ENCODE data around the gene PDE4A. TPM values are rescaled to one million over a fixed set of nuclear protein-coding genes. Genes with fewer than 3 reads are reported as not detected.
A peak's percentile ranks its signal among the peaks of the same experiment; 100 is the strongest.

PDE4A gene
- total and polyA plus RNA-seq, 2 of the 8 experiments (the other 6 are each of a cell fraction or from before 2014, with no cell fraction given): 2.0 to 4.4 TPM

GRCh38 chr19:10500247-10500592 is 79.9 kb downstream of the PDE4A start:
- WGBS, 2 experiments (ENCODE audit: extremely low coverage in 1 of 2, insufficient coverage in 1 of 2, insufficient read length in 1 of 2, insufficient replicate concordance in 2 of 2, low coverage in 1 of 2, low lambda C conversion rate in 2 of 2, missing lambda C conversion rate in 1 of 2): 41% methylated on average over 2 of the region's 2 CpGs; no CpG with 5 or more reads in 1 of the 2 experiments
- ChIA-PET POLR2A (ENCODE audit: partially characterized antibody) (interaction anchor here (0.8 to 3.7 kb wide), 10 partner anchors 9 to 404 kb away, joined by 3 to 14 read pairs (median 3); no protein-coding TSS in a partner anchor), CTCF (ENCODE audit: partially characterized antibody) (interaction anchor here (0.6 to 10.7 kb wide), 7 partner anchors 9 to 198 kb away, joined by 3 to 78 read pairs (median 4); no protein-coding TSS in a partner anchor)
- Histone ChIP-seq H3K9ac (replicated peaks in 1 of 4; ENCODE audit: extremely low read depth in 1 of 4, low read depth in 3 of 4, low read length in 3 of 4) (no peak overlapping the region), H2AK5ac (ENCODE audit: low read depth, low read length) (peak overlapping the region; percentile 20; the same call in 1 of the 2 replicates), H3K4me2 (ENCODE audit: insufficient read depth in 1 of 2, low read depth in 2 of 2, low read length in 2 of 2) (peak overlapping the region; percentile 7 to 58), H2AFZ (ENCODE audit: low read length) (no peak overlapping the region), H2BK15ac (ENCODE audit: low read length) (no peak overlapping the region), H3K9me3 (ENCODE audit: insufficient read depth in 2 of 2, low read depth in 1 of 2, low read length in 1 of 2) (no peaks in the 10 kb centered on the region), H4K5ac (ENCODE audit: insufficient read length, low read depth, low read length) (peak overlapping the region; percentile 63), H3K27me3 (replicated peaks in 1 of 4; ENCODE audit: control insufficient read depth in 3 of 4, extremely low read depth in 1 of 4, insufficient read depth in 3 of 4, low read length in 3 of 4) (no peaks in the 10 kb centered on the region), H3K79me1 (ENCODE audit: low read depth, low read length) (peaks cover 11% of the 10 kb centered on the region), H3K23ac (ENCODE audit: insufficient read length) (no peak overlapping the region), H3K36me3 (ENCODE audit: control insufficient read depth in 2 of 4, insufficient read depth in 4 of 4, low read length in 3 of 4) (peaks cover 10 to 36% (median 18%) of the 10 kb centered on the region in 4 experiments), H2BK5ac (ENCODE audit: low read depth, low read length) (peak overlapping the region; percentile 68; the same call in 1 of the 2 replicates), H3K4me3 (ENCODE audit: extremely low read depth in 1 of 4, insufficient read depth in 2 of 4, low read depth in 3 of 4, low read length in 4 of 4) (peak overlapping the region in 1 of 4 experiments; percentile 10; a peak in 1 of 8 replicates), H3K4me1 (replicated peaks in 1 of 4; ENCODE audit: control insufficient read depth in 3 of 4, insufficient read depth in 4 of 4, low read length in 3 of 4) (peaks cover 3 to 24% (median 13%) of the 10 kb centered on the region in 4 experiments), H4K8ac (ENCODE audit: extremely low read depth, insufficient read depth, low read length) (no peak overlapping the region), H3K27ac (ENCODE audit: low read depth, low read length) (peak overlapping the region; percentile 23; the same call in 1 of the 2 replicates), H3K23me2 (ENCODE audit: low read depth, low read length) (peaks cover 10% of the 10 kb centered on the region; the same call in 1 of the 2 replicates), H3K56ac (replicated peaks; ENCODE audit: insufficient read length, low read depth, low read length) (no peak overlapping the region), H3K18ac (ENCODE audit: extremely low read depth, low read length) (peak overlapping the region; percentile 68), H3K4ac (replicated peaks; ENCODE audit: insufficient read length, low read depth, low read length) (peak overlapping the region; percentile 97), H3K79me2 (ENCODE audit: control insufficient read depth in 1 of 2, insufficient read depth in 2 of 2, low read length in 2 of 2) (peaks cover 0 to 46% of the 10 kb centered on the region in 2 experiments; a peak in 2 of 4 replicates), H2BK120ac (replicated peaks; ENCODE audit: low read depth, low read length) (peak overlapping the region; percentile 91), H4K91ac (replicated peaks; ENCODE audit: insufficient read length, low read length) (peak overlapping the region; percentile 61), H4K20me1 (replicated peaks in 1 of 2; ENCODE audit: control insufficient read depth in 1 of 2, insufficient read depth in 2 of 2, low read length in 2 of 2) (peaks cover 0 to 8% of the 10 kb centered on the region in 2 experiments), H3K14ac (ENCODE audit: insufficient read length) (no peak overlapping the region), H2BK12ac (ENCODE audit: low read depth, low read length) (no peak overlapping the region), H2BK20ac (ENCODE audit: low read length) (no peak overlapping the region)
- no peak for DNase-seq (ENCODE audit: low read depth in 1 of 2, low spot score in 2 of 2)
- FAIRE-seq: no peak
- TF ChIP-seq TBP (IDR thresholded peaks at IDR 0.05; ENCODE audit: low read depth, low read length): 0 out of 2 replicates have a peak, but pooled peaks have one; percentile 32
- TF ChIP-seq SP1 (IDR thresholded peaks at IDR 0.05; ENCODE audit: low read depth, low read length): no peak
- TF ChIP-seq MAFK (IDR thresholded peaks at IDR 0.05; ENCODE audit: low read depth, low read length): no peak
- TF ChIP-seq ATF3 (IDR thresholded peaks at IDR 0.05; ENCODE audit: insufficient read depth, low read depth, low read length): no peak

Measured in H1 (cell line).